WTC11 (cell line): ENCODE measurements around the gene SLC24A3. TPM values are rescaled to one million over a fixed set of nuclear protein-coding genes. Genes with fewer than 3 reads are reported as not detected.

ENCODE experiments used
- ATAC-seq: fragments of 200-7000 bp; cut with Tn5 transposase; 2 replicates; pipeline ENCODE4 v1.10.0; 2021; ENCODE audit warnings: mild to moderate bottlenecking, moderate library complexity
- CTCF ChIA-PET: fragments of 300-600 bp; sonication (Branson Sonifier 250); formaldehyde crosslinking; loops from one replicate; lab custom pipeline; 2021; ENCODE audit warnings: antibody characterized with exemption; lab: Charles Lee
- POLR2A ChIA-PET: fragments of 350-600 bp; sonication (Branson Sonifier 250); formaldehyde crosslinking; loops from one replicate; lab custom pipeline; 2021; ENCODE audit warnings: antibody characterized with exemption; lab: Charles Lee
- DNase-seq: peaks from one replicate; pipeline ENCODE4 v3.0.0; 2021; ENCODE audit warnings: low spot score
- H3K27ac Mint-ChIP-seq: 2 replicates; pipeline ENCODE4 v1.8.0; 2021; ENCODE audit warnings: mixed read lengths
- H3K27me3 Mint-ChIP-seq: 2 replicates; pipeline ENCODE4 v1.8.0; 2021; ENCODE audit warnings: low read depth, mild to moderate bottlenecking, moderate library complexity, mixed read lengths
- H3K36me3 Mint-ChIP-seq: 2 replicates; pipeline ENCODE4 v1.8.0; 2021; ENCODE audit warnings: mixed read lengths
- H3K4me1 Mint-ChIP-seq: 2 replicates; pipeline ENCODE4 v1.8.0; 2022; ENCODE audit warnings: mixed read lengths
- H3K4me3 Mint-ChIP-seq: 2 replicates; pipeline ENCODE4 v1.8.0; 2021; ENCODE audit warnings: mild to moderate bottlenecking, moderate library complexity, mixed read lengths
- H3K9me3 Mint-ChIP-seq: 2 replicates; pipeline ENCODE4 v1.8.0; 2021; ENCODE audit warnings: mixed read lengths
- CBFB ChIP-seq: sonication (generic); formaldehyde crosslinking; IDR thresholded peaks from 2 replicates; pipeline ENCODE4 v1.8.1; 2022; ENCODE audit warnings: mild to moderate bottlenecking, low read depth, missing genetic modification reagents
- EMX1 ChIP-seq: fragments of 250-450 bp; sonication (Bioruptor Pico); IDR thresholded peaks from 2 replicates; pipeline ENCODE4 v1.8.0; 2021; ENCODE audit warnings: mild to moderate bottlenecking
- FOXK1 ChIP-seq: sonication (generic); formaldehyde crosslinking; IDR thresholded peaks from 2 replicates; pipeline ENCODE4 v1.8.0; 2022; ENCODE audit warnings: mild to moderate bottlenecking, moderate library complexity, missing genetic modification reagents
- FOXP1 ChIP-seq: sonication (generic); formaldehyde crosslinking; IDR thresholded peaks from 2 replicates; pipeline ENCODE4 v1.8.0; 2022; ENCODE audit warnings: missing genetic modification reagents, mild to moderate bottlenecking, moderate library complexity, borderline replicate concordance
- GABPB1 ChIP-seq: sonication (generic); formaldehyde crosslinking; IDR thresholded peaks from 2 replicates; pipeline ENCODE4 v1.8.1; 2023; ENCODE audit warnings: mild to moderate bottlenecking, missing genetic modification reagents
- GRHL2 ChIP-seq: fragments of 250-450 bp; sonication (Bioruptor Pico); IDR thresholded peaks from 2 replicates; pipeline ENCODE4 v1.8.0; 2022; ENCODE audit warnings: mild to moderate bottlenecking, moderate library complexity; ENCODE audit not compliant: insufficient replicate concordance, severe bottlenecking
- HMGA2 ChIP-seq: fragments of 250-450 bp; sonication (Bioruptor Pico); IDR thresholded peaks from 2 replicates; pipeline ENCODE4 v1.4.0; 2021; ENCODE audit warnings: mild to moderate bottlenecking, moderate library complexity
- NR1H2 ChIP-seq: sonication (generic); formaldehyde crosslinking; IDR thresholded peaks from 2 replicates; pipeline ENCODE4 v1.9.0; 2021; ENCODE audit warnings: mild to moderate bottlenecking, moderate library complexity, missing genetic modification reagents
- RORB ChIP-seq: fragments of 250-450 bp; sonication (Bioruptor Pico); IDR thresholded peaks from 2 replicates; pipeline ENCODE4 v1.9.0; 2021; ENCODE audit warnings: mild to moderate bottlenecking
- SOX15 ChIP-seq: fragments of 250-450 bp; sonication (Bioruptor Pico); IDR thresholded peaks from 2 replicates; pipeline ENCODE4 v1.9.0; 2021; ENCODE audit warnings: mild to moderate bottlenecking
- TEAD1 ChIP-seq: sonication (generic); formaldehyde crosslinking; IDR thresholded peaks from 2 replicates; pipeline ENCODE4 v1.8.0; 2022; ENCODE audit warnings: mild to moderate bottlenecking, missing genetic modification reagents
- ZNF121 ChIP-seq: sonication (generic); formaldehyde crosslinking; IDR thresholded peaks from 2 replicates; pipeline ENCODE4 v1.8.0; 2023; ENCODE audit warnings: missing genetic modification reagents
- ZNF671 ChIP-seq: fragments of 250-450 bp; sonication (Bioruptor Pico); IDR thresholded peaks from 2 replicates; pipeline ENCODE4 v1.8.0; 2021; ENCODE audit warnings: mild to moderate bottlenecking
- total RNA-seq: library from RNA; stranded (reverse); gene quantifications from 3 replicates; pipeline ENCODE4 v1.2.3, GENCODE V29; 2021
- TF ChIP-seq, protein P1 (sequence below): fragments of 250-450 bp; sonication (Bioruptor Pico); IDR thresholded peaks from 2 replicates; pipeline ENCODE4 v1.9.0; 2021; ENCODE audit warnings: moderate library complexity, mild to moderate bottlenecking, inconsistent platforms, borderline replicate concordance
- TF ChIP-seq, protein P2 (sequence below): sonication (generic); formaldehyde crosslinking; IDR thresholded peaks from 2 replicates; pipeline ENCODE4 v1.8.0; 2022; ENCODE audit warnings: missing genetic modification reagents
- TF ChIP-seq, protein P3 (sequence below): sonication (generic); formaldehyde crosslinking; IDR thresholded peaks from 2 replicates; pipeline ENCODE4 v1.8.1; 2022; ENCODE audit warnings: low read depth, missing genetic modification reagents, borderline replicate concordance
- TF ChIP-seq, protein P4 (sequence below): sonication (generic); formaldehyde crosslinking; IDR thresholded peaks from 2 replicates; pipeline ENCODE4 v1.8.0; 2022; ENCODE audit warnings: mild to moderate bottlenecking, missing genetic modification reagents
- TF ChIP-seq, protein P5 (sequence below): fragments of 250-450 bp; sonication (Bioruptor Pico); IDR thresholded peaks from 2 replicates; pipeline ENCODE4 v1.8.0; 2021; ENCODE audit warnings: mild to moderate bottlenecking
- TF ChIP-seq, protein P6 (sequence below): sonication (generic); formaldehyde crosslinking; IDR thresholded peaks from 2 replicates; pipeline ENCODE4 v1.8.0; 2022; ENCODE audit warnings: mild to moderate bottlenecking, missing genetic modification reagents

The SLC24A3 gene
- total RNA-seq, 1 experiment from 2014 or later = 5.7 TPM

DNA sequence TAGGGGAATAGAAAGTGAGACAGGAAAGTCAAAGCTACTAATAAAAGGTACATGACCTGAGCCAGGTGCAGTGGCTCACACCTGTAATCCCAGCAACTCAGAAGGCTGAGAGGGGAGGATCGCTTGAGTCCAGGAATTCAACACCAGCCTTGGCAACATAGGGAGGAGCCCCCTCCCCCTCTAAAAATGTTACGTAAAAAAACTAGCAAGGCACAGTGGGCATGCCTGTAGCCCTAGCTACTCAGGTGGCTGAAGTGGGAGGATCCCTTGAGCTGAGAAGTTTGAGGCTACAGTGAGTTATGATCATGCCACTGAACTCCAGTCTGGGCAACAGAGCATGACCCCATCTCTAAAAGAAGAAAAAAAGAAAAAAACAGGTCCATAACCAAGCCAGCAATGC lies 359.6 kb downstream of the SLC24A3 start:
- Mint-ChIP-seq H3K27me3 (no peaks in the 10 kb centered on the region), H3K27ac (peak overlapping the region; percentile 5; the same call in 1 of the 2 replicates), H3K9me3 (peaks cover 20% of the 10 kb centered on the region), H3K36me3 (peaks cover 6% of the 10 kb centered on the region; the same call in 1 of the 2 replicates), H3K4me1 (peaks cover 16% of the 10 kb centered on the region), H3K4me3 (no peak overlapping the region)
- TF ChIP-seq, protein P1, sequence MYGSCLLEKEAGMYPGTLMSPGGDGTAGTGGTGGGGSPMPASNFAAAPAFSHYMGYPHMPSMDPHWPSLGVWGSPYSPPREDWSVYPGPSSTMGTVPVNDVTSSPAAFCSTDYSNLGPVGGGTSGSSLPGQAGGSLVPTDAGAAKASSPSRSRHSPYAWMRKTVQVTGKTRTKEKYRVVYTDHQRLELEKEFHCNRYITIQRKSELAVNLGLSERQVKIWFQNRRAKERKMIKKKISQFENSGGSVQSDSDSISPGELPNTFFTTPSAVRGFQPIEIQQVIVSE (CRISPR knock-in tag) = no peak
- TF ChIP-seq, protein P2, sequence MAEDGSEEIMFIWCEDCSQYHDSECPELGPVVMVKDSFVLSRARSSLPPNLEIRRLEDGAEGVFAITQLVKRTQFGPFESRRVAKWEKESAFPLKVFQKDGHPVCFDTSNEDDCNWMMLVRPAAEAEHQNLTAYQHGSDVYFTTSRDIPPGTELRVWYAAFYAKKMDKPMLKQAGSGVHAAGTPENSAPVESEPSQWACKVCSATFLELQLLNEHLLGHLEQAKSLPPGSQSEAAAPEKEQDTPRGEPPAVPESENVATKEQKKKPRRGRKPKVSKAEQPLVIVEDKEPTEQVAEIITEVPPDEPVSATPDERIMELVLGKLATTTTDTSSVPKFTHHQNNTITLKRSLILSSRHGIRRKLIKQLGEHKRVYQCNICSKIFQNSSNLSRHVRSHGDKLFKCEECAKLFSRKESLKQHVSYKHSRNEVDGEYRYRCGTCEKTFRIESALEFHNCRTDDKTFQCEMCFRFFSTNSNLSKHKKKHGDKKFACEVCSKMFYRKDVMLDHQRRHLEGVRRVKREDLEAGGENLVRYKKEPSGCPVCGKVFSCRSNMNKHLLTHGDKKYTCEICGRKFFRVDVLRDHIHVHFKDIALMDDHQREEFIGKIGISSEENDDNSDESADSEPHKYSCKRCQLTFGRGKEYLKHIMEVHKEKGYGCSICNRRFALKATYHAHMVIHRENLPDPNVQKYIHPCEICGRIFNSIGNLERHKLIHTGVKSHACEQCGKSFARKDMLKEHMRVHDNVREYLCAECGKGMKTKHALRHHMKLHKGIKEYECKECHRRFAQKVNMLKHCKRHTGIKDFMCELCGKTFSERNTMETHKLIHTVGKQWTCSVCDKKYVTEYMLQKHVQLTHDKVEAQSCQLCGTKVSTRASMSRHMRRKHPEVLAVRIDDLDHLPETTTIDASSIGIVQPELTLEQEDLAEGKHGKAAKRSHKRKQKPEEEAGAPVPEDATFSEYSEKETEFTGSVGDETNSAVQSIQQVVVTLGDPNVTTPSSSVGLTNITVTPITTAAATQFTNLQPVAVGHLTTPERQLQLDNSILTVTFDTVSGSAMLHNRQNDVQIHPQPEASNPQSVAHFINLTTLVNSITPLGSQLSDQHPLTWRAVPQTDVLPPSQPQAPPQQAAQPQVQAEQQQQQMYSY = no peak
- TF ChIP-seq TEAD1 (no peak), ZNF671 (CRISPR knock-in tag) (no peak), NR1H2 (CRISPR knock-in tag) (no peak), GABPB1 (no peak), GRHL2 (no peak), RORB (CRISPR knock-in tag) (no peak)
- TF ChIP-seq, protein P3, sequence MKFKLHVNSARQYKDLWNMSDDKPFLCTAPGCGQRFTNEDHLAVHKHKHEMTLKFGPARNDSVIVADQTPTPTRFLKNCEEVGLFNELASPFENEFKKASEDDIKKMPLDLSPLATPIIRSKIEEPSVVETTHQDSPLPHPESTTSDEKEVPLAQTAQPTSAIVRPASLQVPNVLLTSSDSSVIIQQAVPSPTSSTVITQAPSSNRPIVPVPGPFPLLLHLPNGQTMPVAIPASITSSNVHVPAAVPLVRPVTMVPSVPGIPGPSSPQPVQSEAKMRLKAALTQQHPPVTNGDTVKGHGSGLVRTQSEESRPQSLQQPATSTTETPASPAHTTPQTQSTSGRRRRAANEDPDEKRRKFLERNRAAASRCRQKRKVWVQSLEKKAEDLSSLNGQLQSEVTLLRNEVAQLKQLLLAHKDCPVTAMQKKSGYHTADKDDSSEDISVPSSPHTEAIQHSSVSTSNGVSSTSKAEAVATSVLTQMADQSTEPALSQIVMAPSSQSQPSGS (CRISPR knock-in tag) = no peak
- TF ChIP-seq, protein P4, sequence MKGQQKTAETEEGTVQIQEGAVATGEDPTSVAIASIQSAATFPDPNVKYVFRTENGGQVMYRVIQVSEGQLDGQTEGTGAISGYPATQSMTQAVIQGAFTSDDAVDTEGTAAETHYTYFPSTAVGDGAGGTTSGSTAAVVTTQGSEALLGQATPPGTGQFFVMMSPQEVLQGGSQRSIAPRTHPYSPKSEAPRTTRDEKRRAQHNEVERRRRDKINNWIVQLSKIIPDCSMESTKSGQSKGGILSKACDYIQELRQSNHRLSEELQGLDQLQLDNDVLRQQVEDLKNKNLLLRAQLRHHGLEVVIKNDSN (CRISPR knock-in tag) = no peak
- TF ChIP-seq, protein P5, sequence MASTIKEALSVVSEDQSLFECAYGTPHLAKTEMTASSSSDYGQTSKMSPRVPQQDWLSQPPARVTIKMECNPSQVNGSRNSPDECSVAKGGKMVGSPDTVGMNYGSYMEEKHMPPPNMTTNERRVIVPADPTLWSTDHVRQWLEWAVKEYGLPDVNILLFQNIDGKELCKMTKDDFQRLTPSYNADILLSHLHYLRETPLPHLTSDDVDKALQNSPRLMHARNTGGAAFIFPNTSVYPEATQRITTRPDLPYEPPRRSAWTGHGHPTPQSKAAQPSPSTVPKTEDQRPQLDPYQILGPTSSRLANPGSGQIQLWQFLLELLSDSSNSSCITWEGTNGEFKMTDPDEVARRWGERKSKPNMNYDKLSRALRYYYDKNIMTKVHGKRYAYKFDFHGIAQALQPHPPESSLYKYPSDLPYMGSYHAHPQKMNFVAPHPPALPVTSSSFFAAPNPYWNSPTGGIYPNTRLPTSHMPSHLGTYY = no peak
- POLR2A ChIA-PET = no interaction called here
- no peak for ATAC-seq
- CTCF ChIA-PET = interaction anchor here (1.7 kb wide), 1 partner anchor 12 kb away, joined by 6 read pairs; no protein-coding TSS in a partner anchor
- DNase-seq = no peak

DNA sequence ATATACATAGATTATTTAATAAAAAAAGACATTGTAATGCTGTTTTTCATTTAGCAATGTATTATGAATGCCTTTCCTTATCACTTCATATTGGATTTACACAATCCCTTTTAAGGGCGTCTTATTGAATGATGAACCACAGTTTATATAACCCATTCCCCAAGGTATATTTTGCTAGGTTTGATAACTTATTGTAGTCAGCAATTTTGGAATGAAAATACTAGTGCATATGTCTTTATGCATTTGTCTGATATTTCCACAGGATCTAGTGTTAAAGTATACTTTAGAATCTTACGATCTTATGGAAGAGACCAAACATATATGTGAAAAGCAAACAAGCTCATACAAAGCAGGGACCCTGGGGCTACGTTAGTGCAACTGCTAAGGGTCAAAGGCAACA lies 365.2 kb downstream of the SLC24A3 start:
- DNase-seq (no peak), ATAC-seq (no peak)
- H3K9me3 Mint-ChIP-seq = 0 out of 2 replicates have a peak, but pooled peaks cover 3% of the 10 kb centered on the region
- H3K4me3 Mint-ChIP-seq = no peak overlapping the region
- no peaks in the 10 kb centered on the region for H3K27me3 Mint-ChIP-seq
- CTCF ChIA-PET = no interaction called here
- POLR2A ChIA-PET = no interaction called here
- no peaks in the 10 kb centered on the region for H3K36me3 Mint-ChIP-seq
- H3K27ac Mint-ChIP-seq = no peak overlapping the region
- TF ChIP-seq, protein P1 (CRISPR knock-in tag) = no peak
- TF ChIP-seq, protein P6, sequence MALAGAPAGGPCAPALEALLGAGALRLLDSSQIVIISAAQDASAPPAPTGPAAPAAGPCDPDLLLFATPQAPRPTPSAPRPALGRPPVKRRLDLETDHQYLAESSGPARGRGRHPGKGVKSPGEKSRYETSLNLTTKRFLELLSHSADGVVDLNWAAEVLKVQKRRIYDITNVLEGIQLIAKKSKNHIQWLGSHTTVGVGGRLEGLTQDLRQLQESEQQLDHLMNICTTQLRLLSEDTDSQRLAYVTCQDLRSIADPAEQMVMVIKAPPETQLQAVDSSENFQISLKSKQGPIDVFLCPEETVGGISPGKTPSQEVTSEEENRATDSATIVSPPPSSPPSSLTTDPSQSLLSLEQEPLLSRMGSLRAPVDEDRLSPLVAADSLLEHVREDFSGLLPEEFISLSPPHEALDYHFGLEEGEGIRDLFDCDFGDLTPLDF (CRISPR knock-in tag) = no peak
- TF ChIP-seq HMGA2 = no peak
- TF ChIP-seq ZNF121 (CRISPR knock-in tag) = no peak
- no peak for TF ChIP-seq SOX15 (CRISPR knock-in tag)
- TF ChIP-seq EMX1 (CRISPR knock-in tag) = no peak
- no peak for TF ChIP-seq CBFB (CRISPR knock-in tag)
- TF ChIP-seq FOXK1 (CRISPR knock-in tag) = no peak
- TF ChIP-seq FOXP1 = no peak
- peaks cover 10% of the 10 kb centered on the region for H3K4me1 Mint-ChIP-seq
